BLaER1 (cell line): ENCODE results near the gene TLL1.

ENCODE experiments used
- H3K27ac ChIP-seq: shearing (Covaris generic); formaldehyde crosslinking; 2 replicates; pipeline ENCODE4 v1.8.1; 2022
- H3K27me3 ChIP-seq: shearing (Covaris generic); formaldehyde crosslinking; 2 replicates; pipeline ENCODE4 v1.8.1; 2022
- H3K36me3 ChIP-seq: shearing (Covaris generic); formaldehyde crosslinking; 2 replicates; pipeline ENCODE4 v1.8.1; 2022
- H3K4me1 ChIP-seq: shearing (Covaris generic); formaldehyde crosslinking; 2 replicates; pipeline ENCODE4 v1.8.1; 2022
- H3K4me2 ChIP-seq: shearing (Covaris generic); formaldehyde crosslinking; 2 replicates; pipeline ENCODE4 v1.8.1; 2022
- H3K4me3 ChIP-seq: shearing (Covaris generic); formaldehyde crosslinking; 2 replicates; pipeline ENCODE4 v1.8.1; 2022
- H3K9ac ChIP-seq: shearing (Covaris generic); formaldehyde crosslinking; 2 replicates; pipeline ENCODE4 v1.8.1; 2022
- H3K9me3 ChIP-seq: shearing (Covaris generic); formaldehyde crosslinking; 2 replicates; pipeline ENCODE4 v1.8.1; 2022
- H4K20me1 ChIP-seq: shearing (Covaris generic); formaldehyde crosslinking; 2 replicates; pipeline ENCODE4 v1.8.1; 2022
- Cebpa-rat ChIP-seq: shearing (Covaris generic); IDR thresholded peaks from 2 replicates; pipeline ENCODE4 v1.8.1; 2022

TLL1 gene

GRCh38 chr4:166077782-166078181 lies 204.7 kb downstream of the TLL1 start:
- no peaks in the 10 kb centered on the region for H4K20me1 ChIP-seq
- no peaks in the 10 kb centered on the region for H3K36me3 ChIP-seq
- H3K9me3 ChIP-seq, result no peaks in the 10 kb centered on the region
- H3K4me3 ChIP-seq, result no peak overlapping the region
- no peaks in the 10 kb centered on the region for H3K27me3 ChIP-seq
- no peaks in the 10 kb centered on the region for H3K4me1 ChIP-seq
- no peak overlapping the region for H3K27ac ChIP-seq
- H3K9ac ChIP-seq, result no peak overlapping the region
- H3K4me2 ChIP-seq, result no peak overlapping the region
- TF ChIP-seq Cebpa-rat, result no peak

- no peak overlapping the region for H3K27ac ChIP-seq
- H4K20me1 ChIP-seq, result no peaks in the 10 kb centered on the region
- no peaks in the 10 kb centered on the region for H3K27me3 ChIP-seq
- no peaks in the 10 kb centered on the region for H3K36me3 ChIP-seq
- no peak overlapping the region for H3K4me2 ChIP-seq
- H3K4me1 ChIP-seq, result no peaks in the 10 kb centered on the region
- H3K9ac ChIP-seq, result no peak overlapping the region
- H3K9me3 ChIP-seq, result no peaks in the 10 kb centered on the region
- H3K4me3 ChIP-seq, result no peak overlapping the region
- TF ChIP-seq Cebpa-rat, result no peak
Measured at GRCh38 chr4:166078383-166078782, 205.3 kb downstream of the TLL1 start.

GRCh38 chr4:166078955-166079354 lies 205.9 kb downstream of the TLL1 start:
- Histone ChIP-seq H3K4me1 (no peaks in the 10 kb centered on the region), H4K20me1 (no peaks in the 10 kb centered on the region)

GRCh38 chr4:166087569-166087968 lies 214.5 kb downstream of the TLL1 start:
- H3K4me2 ChIP-seq, result no peak overlapping the region
- no peaks in the 10 kb centered on the region for H3K9me3 ChIP-seq
- H3K27ac ChIP-seq, result no peak overlapping the region
- H4K20me1 ChIP-seq, result no peaks in the 10 kb centered on the region
- no peak for TF ChIP-seq Cebpa-rat
- no peak overlapping the region for H3K9ac ChIP-seq
- H3K27me3 ChIP-seq, result no peaks in the 10 kb centered on the region
- H3K36me3 ChIP-seq, result no peaks in the 10 kb centered on the region
- H3K4me1 ChIP-seq, result no peaks in the 10 kb centered on the region
- no peak overlapping the region for H3K4me3 ChIP-seq

More at GRCh38 chr4:166078955-166079354, 205.9 kb downstream of the TLL1 start:
- Histone ChIP-seq H3K4me2 (no peak overlapping the region), H3K36me3 (no peaks in the 10 kb centered on the region), H3K9me3 (no peaks in the 10 kb centered on the region), H3K27ac (no peak overlapping the region), H3K9ac (no peak overlapping the region), H3K4me3 (no peak overlapping the region), H3K27me3 (no peaks in the 10 kb centered on the region)
- no peak for TF ChIP-seq Cebpa-rat

GRCh38 chr4:166088576-166088975 lies 215.5 kb downstream of the TLL1 start:
- H3K27me3 ChIP-seq, result no peaks in the 10 kb centered on the region
- H3K4me1 ChIP-seq, result no peaks in the 10 kb centered on the region
- no peak overlapping the region for H3K9ac ChIP-seq
- no peak for TF ChIP-seq Cebpa-rat
- H3K9me3 ChIP-seq, result no peaks in the 10 kb centered on the region
- no peak overlapping the region for H3K4me2 ChIP-seq
- H3K36me3 ChIP-seq, result no peaks in the 10 kb centered on the region
- no peaks in the 10 kb centered on the region for H4K20me1 ChIP-seq
- no peak overlapping the region for H3K27ac ChIP-seq
- H3K4me3 ChIP-seq, result no peak overlapping the region

GRCh38 chr4:166091146-166091545 lies 218.1 kb downstream of the TLL1 start:
- H3K27ac ChIP-seq, result no peak overlapping the region

GRCh38 chr4:166091912-166092510 lies 219.0 kb downstream of the TLL1 start:
- Histone ChIP-seq H3K4me3 (no peak overlapping the region), H3K27me3 (no peaks in the 10 kb centered on the region), H3K4me1 (no peaks in the 10 kb centered on the region), H3K9ac (no peak overlapping the region), H3K27ac (no peak overlapping the region), H3K4me2 (no peak overlapping the region), H3K36me3 (no peaks in the 10 kb centered on the region), H4K20me1 (no peaks in the 10 kb centered on the region), H3K9me3 (no peaks in the 10 kb centered on the region)
- TF ChIP-seq Cebpa-rat, result no peak

More at GRCh38 chr4:166091146-166091545, 218.1 kb downstream of the TLL1 start:
- no peak for TF ChIP-seq Cebpa-rat
- H3K27me3 ChIP-seq, result no peaks in the 10 kb centered on the region
- no peaks in the 10 kb centered on the region for H3K4me1 ChIP-seq
- H3K36me3 ChIP-seq, result no peaks in the 10 kb centered on the region
- no peak overlapping the region for H3K4me2 ChIP-seq
- no peak overlapping the region for H3K9ac ChIP-seq
- H4K20me1 ChIP-seq, result no peaks in the 10 kb centered on the region
- no peak overlapping the region for H3K4me3 ChIP-seq
- no peaks in the 10 kb centered on the region for H3K9me3 ChIP-seq

GRCh38 chr4:166092797-166093290 lies 219.8 kb downstream of the TLL1 start:
- Histone ChIP-seq H3K9me3 (no peaks in the 10 kb centered on the region), H3K27me3 (no peaks in the 10 kb centered on the region), H3K4me1 (no peaks in the 10 kb centered on the region), H3K4me3 (no peak overlapping the region), H3K4me2 (no peak overlapping the region), H3K9ac (no peak overlapping the region), H3K36me3 (no peaks in the 10 kb centered on the region), H3K27ac (no peak overlapping the region), H4K20me1 (no peaks in the 10 kb centered on the region)
- no peak for TF ChIP-seq Cebpa-rat

- Histone ChIP-seq H3K4me3 (no peak overlapping the region), H3K9ac (no peak overlapping the region), H3K36me3 (no peaks in the 10 kb centered on the region), H3K27me3 (no peaks in the 10 kb centered on the region), H3K9me3 (no peaks in the 10 kb centered on the region), H4K20me1 (no peaks in the 10 kb centered on the region), H3K4me1 (no peaks in the 10 kb centered on the region), H3K27ac (no peak overlapping the region), H3K4me2 (no peak overlapping the region)
- TF ChIP-seq Cebpa-rat, result no peak
Measured at GRCh38 chr4:166104623-166105022, 231.6 kb downstream of the TLL1 start.

- Histone ChIP-seq H3K36me3 (no peaks in the 10 kb centered on the region), H3K4me2 (no peak overlapping the region), H3K4me1 (no peaks in the 10 kb centered on the region), H3K27me3 (no peaks in the 10 kb centered on the region), H4K20me1 (no peaks in the 10 kb centered on the region), H3K9ac (no peak overlapping the region), H3K4me3 (no peak overlapping the region), H3K27ac (no peak overlapping the region), H3K9me3 (no peaks in the 10 kb centered on the region)
- TF ChIP-seq Cebpa-rat, result no peak
Measured at GRCh38 chr4:166121897-166122296, 248.9 kb downstream of the TLL1 start.

GRCh38 chr4:166123546-166123945 lies 250.5 kb downstream of the TLL1 start:
- H3K36me3 ChIP-seq, result no peaks in the 10 kb centered on the region
- no peak for TF ChIP-seq Cebpa-rat
- H3K27me3 ChIP-seq, result no peaks in the 10 kb centered on the region
- H3K4me1 ChIP-seq, result no peaks in the 10 kb centered on the region
- H3K4me3 ChIP-seq, result no peak overlapping the region
- H3K27ac ChIP-seq, result no peak overlapping the region
- no peaks in the 10 kb centered on the region for H3K9me3 ChIP-seq
- no peak overlapping the region for H3K4me2 ChIP-seq
- no peaks in the 10 kb centered on the region for H4K20me1 ChIP-seq
- no peak overlapping the region for H3K9ac ChIP-seq
